ENCODE data around the gene FARP2. TPM values are rescaled to one million over a fixed set of nuclear protein-coding genes. Genes with fewer than 3 reads are reported as not detected.

Gene FARP2
- total RNA-seq, 1 experiment from 2014 or later = 49.3 TPM

GRCh38 chr2:241315879-241316631, 40.0 kb upstream of the FARP2 start, which contains the start of gene SEPTIN2 (continued):
- TF ChIP-seq POLR2A (IDR thresholded peaks at IDR 0.05; ENCODE audit: borderline replicate concordance, extremely low read depth, insufficient read depth, insufficient read length) (no peak), SIN3A (IDR thresholded peaks at IDR 0.05; ENCODE audit: low read depth) (peak; percentile 52; the same call in 1 of the 2 replicates), CBX3 (IDR thresholded peaks at IDR 0.05; ENCODE audit: low read depth) (no peak; the same call in 1 of the 2 replicates), RAD21 (IDR thresholded peaks at IDR 0.05; ENCODE audit: low read depth) (no peak), ZFX (IDR thresholded peaks at IDR 0.05) (peak; percentile 95), ZNF274 (IDR thresholded peaks at IDR 0.05; ENCODE audit: low read depth, low read length) (no peak), YY1 (IDR thresholded peaks at IDR 0.05; ENCODE audit: extremely low read depth, insufficient replicate concordance, low read depth, low read length) (peak; percentile 33), SP1 (IDR thresholded peaks at IDR 0.05; ENCODE audit: low read depth) (peak; percentile 8), CEBPB (IDR thresholded peaks at IDR 0.05; ENCODE audit: low read depth) (no peak), EZH2 (IDR thresholded peaks at IDR 0.05) (no peak), SRF (IDR thresholded peaks at IDR 0.05; ENCODE audit: low read depth) (no peak), JUND (IDR thresholded peaks at IDR 0.05) (no peak), CTCF (IDR thresholded peaks at IDR 0.05 in 2 of 3, conservative IDR thresholded peaks at IDR 0.05 in 1 of 3; ENCODE audit: borderline replicate concordance in 1 of 3, insufficient read depth in 1 of 3, low read depth in 2 of 3, low read length in 2 of 3) (no peak)

DNA sequence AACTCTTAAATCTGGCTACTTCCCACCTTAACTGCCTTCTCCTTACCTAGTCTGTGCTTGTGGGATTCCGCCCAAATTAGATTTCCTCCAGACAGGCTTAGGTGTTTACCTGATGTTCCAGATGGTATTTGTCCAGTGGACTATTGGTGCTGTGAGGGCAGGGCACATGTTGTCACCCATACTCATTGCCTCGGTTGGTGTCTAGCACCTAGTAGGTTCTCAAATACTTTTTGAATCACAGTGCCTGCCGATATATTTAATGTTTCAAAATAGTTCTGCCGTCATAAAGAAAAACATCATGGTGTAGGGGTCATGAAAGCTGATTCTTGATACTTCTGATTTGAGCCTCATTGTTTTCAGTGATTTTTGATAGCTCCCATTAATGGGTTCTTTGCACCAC, 39.3 kb upstream of the FARP2 start:
- Histone ChIP-seq H3K9ac (ENCODE audit: low read length) (peak overlapping the region; percentile 80), H3K27me3 (ENCODE audit: insufficient read depth, low read length) (no peaks in the 10 kb centered on the region), H3K4me2 (ENCODE audit: low read length) (peak overlapping the region; percentile 85), H3K9me2 (ENCODE audit: insufficient read depth) (no peaks in the 10 kb centered on the region), H3K36me3 (ENCODE audit: control insufficient read depth in 1 of 2, insufficient read depth in 2 of 2, low read length in 2 of 2) (peaks cover 2 to 10% of the 10 kb centered on the region in 2 experiments; a peak in 2 of 4 replicates), H3K9me3 (ENCODE audit: control insufficient read depth in 1 of 2, insufficient read depth in 1 of 2, low read depth in 1 of 2, low read length in 2 of 2) (no peaks in the 10 kb centered on the region), H2AFZ (ENCODE audit: low read depth, low read length, poor library complexity, severe bottlenecking) (no peak overlapping the region), H3K4me3 (replicated peaks in 1 of 2; ENCODE audit: low read depth in 1 of 2, low read length in 2 of 2) (peak overlapping the region; percentile 94 to 98), H4K20me1 (ENCODE audit: insufficient read depth) (peaks cover 26% of the 10 kb centered on the region; the same call in 1 of the 2 replicates), H3K27ac (ENCODE audit: low read depth, low read length) (peak overlapping the region; percentile 72), H3K79me2 (ENCODE audit: insufficient read depth, low read length) (peaks cover 91% of the 10 kb centered on the region), H3K4me1 (ENCODE audit: control insufficient read depth in 1 of 2, insufficient read depth in 2 of 2, low read length in 2 of 2) (peaks cover 15 to 36% of the 10 kb centered on the region in 2 experiments; a peak in 3 of 4 replicates)
- ATAC-seq = no peak
- TSS peak; percentile 36 for BruUV-seq (replicated peaks)
- ChIA-PET CTCF (no interaction called here), POLR2A (no interaction called here), RAD21 (ENCODE audit: low non-redundant PET in 1 of 2, low total read pairs in 2 of 2, uncharacterized antibody in 2 of 2, unreplicated experiment in 2 of 2) (no interaction called here)
- no peak for DNase-seq (ENCODE audit: low read depth, low spot score)
- intact Hi-C loops (cut with micrococcal nuclease) = loop anchor here (5.0 kb wide), 1 partner anchor 45 kb away; no protein-coding TSS in a partner anchor
- TF ChIP-seq FOSL1 (IDR thresholded peaks at IDR 0.05; ENCODE audit: low read depth) = no peak
- TF ChIP-seq REST (IDR thresholded peaks at IDR 0.05; ENCODE audit: low read depth) = no peak
- TF ChIP-seq SIN3A (IDR thresholded peaks at IDR 0.05; ENCODE audit: low read depth) = 0 out of 2 replicates have a peak, but pooled peaks have one; percentile 2
- TF ChIP-seq TCF7L2 (IDR thresholded peaks at IDR 0.05; ENCODE audit: borderline replicate concordance, extremely low read depth, insufficient read depth, insufficient read length) = no peak

All from HCT116 (cell line).